Duodenal mucosa (tissue), 2 donors: ENCODE measurements around the gene DAAM1.

ENCODE experiments used
- H3K27ac ChIP-seq: one replicate; pipeline ENCODE4 v1.7.0; 2013; ENCODE audit warnings: low read depth, low read length
- H3K27me3 ChIP-seq, 2 donors: one replicate each; pipeline ENCODE4 v1.7.0; 2013; ENCODE audit warnings: low read length in 2 of 2, control low read depth in 1 of 2; ENCODE audit not compliant: insufficient read depth in 2 of 2, control insufficient read depth in 1 of 2
- H3K36me3 ChIP-seq, 2 donors: one replicate each; pipeline ENCODE4 v1.7.0; 2013; ENCODE audit warnings: low read length in 2 of 2, control low read depth in 1 of 2; ENCODE audit not compliant: insufficient read depth in 2 of 2, control insufficient read depth in 1 of 2
- H3K4me1 ChIP-seq, 2 donors: one replicate each; pipeline ENCODE4 v1.7.0; 2013; ENCODE audit warnings: low read length in 2 of 2, control low read depth in 1 of 2; ENCODE audit not compliant: insufficient read depth in 2 of 2, control insufficient read depth in 1 of 2
- H3K4me3 ChIP-seq, 2 donors: one replicate each; pipeline ENCODE4 v1.7.0; 2013; ENCODE audit warnings: low read length in 2 of 2, low read depth in 1 of 2
- H3K9ac ChIP-seq, 2 donors: one replicate each; pipeline ENCODE4 v1.7.0; 2013; ENCODE audit warnings: low read length in 2 of 2, low read depth in 1 of 2
- H3K9me3 ChIP-seq, 2 donors: one replicate each; pipeline ENCODE4 v1.7.0; 2013; ENCODE audit warnings: low read length in 2 of 2, control low read depth in 1 of 2; ENCODE audit not compliant: control insufficient read depth in 1 of 2

Gene DAAM1

GRCh38 chr14:59214702-59215302, 26.3 kb downstream of the DAAM1 start:
- no peaks in the 10 kb centered on the region for H3K9me3 ChIP-seq
- no peak overlapping the region for H3K27ac ChIP-seq
- H3K36me3 ChIP-seq = no peaks in the 10 kb centered on the region
- H3K4me1 ChIP-seq = peaks cover 5 to 6% of the 10 kb centered on the region in 2 donors
- H3K9ac ChIP-seq = no peak overlapping the region
- H3K4me3 ChIP-seq = no peak overlapping the region
- H3K27me3 ChIP-seq = no peaks in the 10 kb centered on the region

GRCh38 chr14:59215322-59215721, 26.9 kb downstream of the DAAM1 start:
- no peak overlapping the region for H3K9ac ChIP-seq
- no peaks in the 10 kb centered on the region for H3K36me3 ChIP-seq
- H3K27ac ChIP-seq = no peak overlapping the region
- H3K27me3 ChIP-seq = no peaks in the 10 kb centered on the region
- peaks cover 5 to 6% of the 10 kb centered on the region in 2 donors for H3K4me1 ChIP-seq
- H3K4me3 ChIP-seq = no peak overlapping the region
- H3K9me3 ChIP-seq = no peaks in the 10 kb centered on the region

GRCh38 chr14:59215757-59216156, 27.3 kb downstream of the DAAM1 start:
- Histone ChIP-seq H3K27me3 (no peaks in the 10 kb centered on the region), H3K4me1 (peaks cover 5 to 6% of the 10 kb centered on the region in 2 donors), H3K36me3 (no peaks in the 10 kb centered on the region), H3K9ac (no peak overlapping the region), H3K9me3 (no peaks in the 10 kb centered on the region), H3K4me3 (no peak overlapping the region), H3K27ac (no peak overlapping the region)

DNA sequence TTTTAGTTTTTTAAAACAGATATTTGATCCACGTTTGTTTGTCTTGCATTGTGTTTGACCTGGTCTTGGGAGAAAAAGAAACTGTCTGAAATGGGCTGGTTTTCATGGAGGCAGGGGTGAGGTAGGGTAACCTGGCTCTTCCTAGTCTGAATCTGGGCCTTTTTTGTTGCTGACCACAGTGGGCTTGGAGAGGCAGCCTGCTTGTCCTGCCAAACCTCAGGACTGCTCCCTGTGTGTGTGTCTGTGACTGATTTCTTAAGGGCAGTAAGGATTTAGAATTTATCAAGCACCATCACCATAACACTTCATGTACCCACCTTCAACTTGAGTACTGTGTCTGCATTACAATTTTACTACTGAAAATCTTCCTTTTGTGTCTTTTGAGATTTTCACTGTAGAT, 28.5 kb downstream of the DAAM1 start:
- Histone ChIP-seq H3K27me3 (no peaks in the 10 kb centered on the region), H3K27ac (no peak overlapping the region), H3K36me3 (no peaks in the 10 kb centered on the region), H3K4me3 (no peak overlapping the region), H3K4me1 (peaks cover 0 to 6% of the 10 kb centered on the region in 2 donors), H3K9ac (no peak overlapping the region), H3K9me3 (no peaks in the 10 kb centered on the region)

- no peaks in the 10 kb centered on the region for H3K36me3 ChIP-seq
- no peaks in the 10 kb centered on the region for H3K27me3 ChIP-seq
- no peak overlapping the region for H3K9ac ChIP-seq
- H3K4me1 ChIP-seq = no peaks in the 10 kb centered on the region
- H3K4me3 ChIP-seq = no peak overlapping the region
- no peaks in the 10 kb centered on the region for H3K9me3 ChIP-seq
- no peak overlapping the region for H3K27ac ChIP-seq
Measured at GRCh38 chr14:59221568-59221967, 33.1 kb downstream of the DAAM1 start.

DNA sequence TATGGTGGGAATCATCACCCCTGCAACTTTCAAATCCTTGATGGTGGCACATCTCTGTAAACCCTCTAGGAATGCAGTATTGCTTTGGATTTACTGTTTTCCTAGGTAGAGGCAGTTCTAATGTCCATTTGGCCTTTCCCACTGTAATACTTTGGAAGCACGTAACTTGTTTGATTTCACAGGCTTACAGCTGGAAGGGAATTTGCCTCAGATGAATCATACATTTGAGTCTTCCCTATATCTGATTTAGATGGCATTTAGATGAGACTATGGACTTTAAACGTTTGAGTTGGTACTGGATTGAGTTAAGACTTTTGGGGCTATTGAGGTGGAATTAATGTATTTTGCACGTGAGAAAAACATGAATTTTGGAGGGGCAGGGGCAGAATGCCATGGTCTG, 35.9 kb downstream of the DAAM1 start:
- Histone ChIP-seq H3K27ac (no peak overlapping the region), H3K4me3 (no peak overlapping the region), H3K4me1 (no peaks in the 10 kb centered on the region)

GRCh38 chr14:59225281-59225680, 36.8 kb downstream of the DAAM1 start:
- Histone ChIP-seq H3K27me3 (no peaks in the 10 kb centered on the region), H3K9ac (no peak overlapping the region), H3K9me3 (no peaks in the 10 kb centered on the region), H3K36me3 (no peaks in the 10 kb centered on the region), H3K4me1 (no peaks in the 10 kb centered on the region), H3K27ac (no peak overlapping the region), H3K4me3 (no peak overlapping the region)

More for the DNA sequence above, 35.9 kb downstream of the DAAM1 start:
- Histone ChIP-seq H3K36me3 (no peaks in the 10 kb centered on the region), H3K9ac (no peak overlapping the region), H3K27me3 (no peaks in the 10 kb centered on the region), H3K9me3 (no peaks in the 10 kb centered on the region)

- Histone ChIP-seq H3K4me1 (no peaks in the 10 kb centered on the region), H3K9ac (no peak overlapping the region), H3K9me3 (no peaks in the 10 kb centered on the region), H3K4me3 (no peak overlapping the region), H3K27ac (no peak overlapping the region), H3K27me3 (no peaks in the 10 kb centered on the region), H3K36me3 (no peaks in the 10 kb centered on the region)
Measured at GRCh38 chr14:59228421-59228820, 40.0 kb downstream of the DAAM1 start.

DNA sequence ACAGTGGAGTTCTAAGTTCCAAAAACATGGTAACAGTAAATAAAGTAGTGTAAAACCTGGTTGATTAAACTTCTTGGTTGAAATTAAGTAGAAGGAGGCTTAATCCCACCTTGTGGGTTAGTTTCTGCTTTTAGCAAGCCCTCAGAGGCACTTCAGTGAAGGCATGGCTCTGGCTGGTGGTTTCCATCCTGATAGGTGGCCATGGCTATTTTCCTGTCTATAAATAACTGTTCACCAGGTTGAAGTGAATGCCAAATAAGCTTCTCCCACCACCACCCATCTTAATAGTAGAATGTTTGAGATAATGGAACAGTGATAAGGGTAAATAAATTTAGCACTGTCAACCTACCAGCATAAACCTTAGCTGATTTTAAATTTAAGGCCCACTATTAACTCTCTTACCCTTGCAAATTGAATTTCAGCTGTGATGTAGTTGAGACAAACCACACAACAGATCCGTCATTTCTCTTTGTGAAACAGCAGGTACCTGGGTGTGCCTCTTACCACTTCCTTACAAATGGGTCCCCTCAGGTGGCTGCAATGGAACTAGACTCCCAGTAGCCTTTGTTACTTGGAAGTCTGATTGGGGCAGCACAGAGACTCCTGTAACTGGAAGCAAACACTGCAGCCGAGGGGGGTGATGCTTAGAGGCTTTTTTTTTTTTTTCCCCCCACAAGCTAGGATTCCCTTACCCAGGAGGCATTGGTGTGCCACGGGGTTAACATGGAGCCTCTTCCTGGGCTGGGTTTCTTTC, 41.4 kb downstream of the DAAM1 start:
- Histone ChIP-seq H3K4me3 (no peak overlapping the region), H3K4me1 (no peaks in the 10 kb centered on the region), H3K27ac (no peak overlapping the region), H3K9ac (no peak overlapping the region), H3K36me3 (no peaks in the 10 kb centered on the region), H3K27me3 (no peaks in the 10 kb centered on the region), H3K9me3 (no peaks in the 10 kb centered on the region)

DNA sequence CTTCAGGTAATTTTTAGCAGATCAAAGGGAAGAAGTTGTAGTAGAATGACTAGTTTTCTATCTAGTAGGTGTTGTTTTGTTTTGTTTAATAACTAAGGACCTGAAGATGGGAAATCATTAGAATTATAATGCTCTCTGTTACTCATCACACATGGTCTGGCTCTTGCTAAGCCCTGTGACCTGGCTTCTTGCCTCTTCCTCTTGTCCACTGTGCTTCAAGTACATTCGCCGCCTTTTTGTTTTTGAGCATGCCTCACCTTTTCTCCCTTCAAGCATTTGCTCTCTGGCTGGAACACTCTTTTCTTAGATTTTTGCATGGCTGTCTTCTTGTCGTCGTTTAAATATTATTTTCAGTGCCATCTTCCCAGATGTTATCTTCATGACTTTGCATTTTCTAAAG, 47.7 kb downstream of the DAAM1 start:
- H3K27ac ChIP-seq = no peak overlapping the region

More for the DNA sequence above, 47.7 kb downstream of the DAAM1 start:
- Histone ChIP-seq H3K4me3 (no peak overlapping the region), H3K27me3 (no peaks in the 10 kb centered on the region), H3K36me3 (no peaks in the 10 kb centered on the region), H3K9me3 (no peaks in the 10 kb centered on the region), H3K4me1 (peaks cover 0 to 4% of the 10 kb centered on the region in 2 donors), H3K9ac (no peak overlapping the region)
